SK-N-SH treated with all-trans-retinoic acid at 6 μM for 48 hours (cell line): ENCODE data around the gene GLDN.

Experiments
- ATAC-seq: fragments of 200-7000 bp; cut with Tn5 transposase; 3 replicates; pipeline ENCODE4 v1.9.1; 2020; ENCODE audit warnings: mild to moderate bottlenecking, moderate library complexity
- ARNTL ChIP-seq: fragments of 450-650 bp; formaldehyde crosslinking; IDR thresholded peaks from 2 replicates; pipeline ENCODE4 v1.5.0; 2020; ENCODE audit warnings: low read depth, mild to moderate bottlenecking, moderate library complexity, borderline replicate concordance
- BACH2 ChIP-seq: fragments of 250-450 bp; sonication (Bioruptor Pico); IDR thresholded peaks from 2 replicates; pipeline ENCODE4 v1.9.0; 2021; ENCODE audit warnings: mild to moderate bottlenecking, borderline replicate concordance
- CREB5 ChIP-seq: fragments of 250-450 bp; sonication (Bioruptor Pico); IDR thresholded peaks from 2 replicates; pipeline ENCODE4 v1.5.1; 2020; ENCODE audit warnings: low read depth, mild to moderate bottlenecking, moderate library complexity
- CSRNP3 ChIP-seq: fragments of 250-450 bp; sonication (Bioruptor Pico); IDR thresholded peaks from 2 replicates; pipeline ENCODE4 v1.5.1; 2021; ENCODE audit warnings: mild to moderate bottlenecking, moderate library complexity
- ESRRG ChIP-seq: fragments of 250-450 bp; sonication (Bioruptor Pico); IDR thresholded peaks from 2 replicates; pipeline ENCODE4 v1.6.1; 2021; ENCODE audit warnings: mild to moderate bottlenecking
- GLIS3 ChIP-seq: fragments of 250-450 bp; sonication (Bioruptor Pico); IDR thresholded peaks from 2 replicates; pipeline ENCODE4 v1.5.0; 2020; ENCODE audit warnings: mild to moderate bottlenecking, moderate library complexity
- ISL1 ChIP-seq: fragments of 250-450 bp; sonication (Bioruptor Pico); IDR thresholded peaks from 2 replicates; pipeline ENCODE4 v2.1.2; 2022; ENCODE audit warnings: mild to moderate bottlenecking, moderate library complexity
- OSR1 ChIP-seq: fragments of 250-450 bp; sonication (Bioruptor Pico); IDR thresholded peaks from 2 replicates; pipeline ENCODE4 v1.8.0; 2022; ENCODE audit warnings: moderate library complexity, mild to moderate bottlenecking, inconsistent platforms
- PATZ1 ChIP-seq: fragments of 250-450 bp; sonication (Bioruptor Pico); IDR thresholded peaks from 2 replicates; pipeline ENCODE4 v1.8.0; 2020; ENCODE audit warnings: mild to moderate bottlenecking, moderate library complexity, borderline replicate concordance
- POU6F1 ChIP-seq: fragments of 250-450 bp; sonication (Bioruptor Pico); IDR thresholded peaks from 2 replicates; pipeline ENCODE4 v1.8.0; 2021; ENCODE audit warnings: low read depth, mild to moderate bottlenecking, moderate library complexity, borderline replicate concordance
- PPARA ChIP-seq: fragments of 250-450 bp; sonication (Bioruptor Pico); IDR thresholded peaks from 2 replicates; pipeline ENCODE4 v1.5.0; 2020; ENCODE audit warnings: mild to moderate bottlenecking, borderline replicate concordance
- RARB ChIP-seq: fragments of 250-450 bp; sonication (Bioruptor Pico); IDR thresholded peaks from 2 replicates; pipeline ENCODE4 v1.8.0; 2021; ENCODE audit warnings: mild to moderate bottlenecking, moderate library complexity
- SNAI2 ChIP-seq: fragments of 250-450 bp; sonication (Bioruptor Pico); IDR thresholded peaks from 2 replicates; pipeline ENCODE4 v1.5.0; 2020; ENCODE audit warnings: mild to moderate bottlenecking, moderate library complexity
- TCF4 ChIP-seq: fragments of 250-450 bp; sonication (Bioruptor Pico); IDR thresholded peaks from 2 replicates; pipeline ENCODE4 v1.8.0; 2021; ENCODE audit warnings: mild to moderate bottlenecking, moderate library complexity, borderline replicate concordance
- TOX ChIP-seq: fragments of 250-450 bp; sonication (Bioruptor Pico); IDR thresholded peaks from 2 replicates; pipeline ENCODE4 v1.8.0; 2021; ENCODE audit warnings: mild to moderate bottlenecking, moderate library complexity, borderline replicate concordance
- ZC3H10 ChIP-seq: fragments of 250-450 bp; sonication (Bioruptor Pico); IDR thresholded peaks from 2 replicates; pipeline ENCODE4 v1.5.1; 2021; ENCODE audit warnings: mild to moderate bottlenecking, moderate library complexity
- ZFP3 ChIP-seq: fragments of 250-450 bp; sonication (Bioruptor Pico); IDR thresholded peaks from 2 replicates; pipeline ENCODE4 v1.5.0; 2020; ENCODE audit warnings: mild to moderate bottlenecking, moderate library complexity
- ZFP30 ChIP-seq: fragments of 450-650 bp; formaldehyde crosslinking; IDR thresholded peaks from 2 replicates; pipeline ENCODE4 v1.5.0; 2022; ENCODE audit warnings: mild to moderate bottlenecking, moderate library complexity
- ZNF565 ChIP-seq: fragments of 450-650 bp; formaldehyde crosslinking; conservative IDR thresholded peaks from 2 replicates; pipeline ENCODE4 v1.5.0; 2020; ENCODE audit warnings: low read depth, mild to moderate bottlenecking, moderate library complexity
- ZNF70 ChIP-seq: fragments of 450-650 bp; formaldehyde crosslinking; IDR thresholded peaks from 2 replicates; pipeline ENCODE4 v1.5.0; 2020; ENCODE audit warnings: mild to moderate bottlenecking, moderate library complexity
- ZNF8 ChIP-seq: fragments of 450-650 bp; formaldehyde crosslinking; IDR thresholded peaks from 2 replicates; pipeline ENCODE4 v1.5.0; 2020; ENCODE audit warnings: mild to moderate bottlenecking, moderate library complexity

GLDN gene

GRCh38 chr15:51448622-51449399 lies 107.4 kb downstream of the GLDN start:
- TF ChIP-seq ARNTL (CRISPR knock-in tag) (no peak), ISL1 (no peak), RARB (CRISPR knock-in tag) (no peak), GLIS3 (CRISPR knock-in tag) (no peak), PATZ1 (CRISPR knock-in tag) (no peak), ESRRG (CRISPR knock-in tag) (no peak), ZFP30 (CRISPR knock-in tag) (no peak), ZNF565 (CRISPR knock-in tag) (no peak), SNAI2 (CRISPR knock-in tag) (no peak), POU6F1 (CRISPR knock-in tag) (no peak), CSRNP3 (CRISPR knock-in tag) (no peak), PPARA (CRISPR knock-in tag) (no peak), OSR1 (CRISPR knock-in tag) (no peak), ZC3H10 (CRISPR knock-in tag) (no peak), CREB5 (CRISPR knock-in tag) (no peak), ZNF8 (CRISPR knock-in tag) (no peak), BACH2 (CRISPR knock-in tag) (no peak), TOX (CRISPR knock-in tag) (no peak), ZFP3 (CRISPR knock-in tag) (no peak)
- no peak for ATAC-seq

- TF ChIP-seq ZFP30 (CRISPR knock-in tag) (no peak), ISL1 (no peak), ZNF8 (CRISPR knock-in tag) (no peak), POU6F1 (CRISPR knock-in tag) (no peak), TCF4 (no peak), RARB (CRISPR knock-in tag) (no peak), CSRNP3 (CRISPR knock-in tag) (no peak), OSR1 (CRISPR knock-in tag) (no peak), ZNF70 (CRISPR knock-in tag) (no peak), PPARA (CRISPR knock-in tag) (no peak), ZFP3 (CRISPR knock-in tag) (no peak)
- no peak for ATAC-seq
These were observed 108.5 kb downstream of the GLDN start for GRCh38 chr15:51450001-51450400.
